SKM-1 (cell line): ENCODE data around the gene DNAJB12.
"Not testable (repeated sequence)": the region's sequence is repeated elsewhere in the genome, so short reads cannot be mapped to it uniquely, and the experiment has no call there.

Source experiments
- DNase-seq: peaks from one replicate; lab custom pipeline; 2025; ENCODE audit not compliant: unreplicated experiment; lab: John Stamatoyannopoulos, UW

DNAJB12 gene

GRCh38 chr10:72316748-72317435, 37.8 kb downstream of the DNAJB12 start:
- DNase-seq = no peak

- DNase-seq = no peak
Measured at GRCh38 chr10:72316386-72316700, 38.4 kb downstream of the DNAJB12 start.

DNA sequence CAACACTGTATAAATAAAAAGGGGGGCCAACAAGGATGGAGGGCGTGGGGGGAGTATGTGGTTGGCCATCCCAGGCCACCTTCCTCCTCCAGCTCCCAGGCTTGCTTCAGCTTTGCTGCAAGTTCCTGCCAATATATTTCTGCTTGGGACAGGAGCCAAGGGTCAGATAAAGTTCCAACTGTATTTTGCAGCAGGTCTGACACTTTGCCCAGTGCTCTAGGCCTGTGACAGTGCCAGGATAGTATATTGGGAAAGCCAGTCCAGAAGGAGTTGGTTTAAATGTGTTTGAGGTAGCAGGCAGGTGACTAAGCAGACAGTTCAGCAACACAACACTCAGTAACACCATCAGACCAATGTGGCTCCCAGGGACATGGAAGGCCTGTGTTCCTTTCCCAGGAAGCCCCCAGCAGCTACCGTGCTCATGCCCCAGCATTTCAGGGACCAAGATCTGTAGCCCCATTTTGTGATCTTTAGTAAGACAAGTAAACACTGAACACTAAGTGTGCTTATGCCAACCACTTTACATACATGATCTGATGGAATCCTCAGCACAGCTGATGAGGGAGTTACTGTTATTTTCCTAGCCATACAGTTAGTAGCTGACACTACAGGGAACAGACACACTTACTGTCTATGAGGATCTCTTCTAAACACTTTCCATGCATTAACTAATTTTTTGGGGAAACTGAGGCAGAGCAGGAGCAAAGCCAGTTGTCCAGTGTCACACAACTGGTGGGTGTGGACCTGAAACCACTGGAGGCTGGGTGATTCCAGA, 38.9 kb downstream of the DNAJB12 start:
- DNase-seq = no peak

- no peak for DNase-seq
Measured at GRCh38 chr10:72315054-72315453, 39.7 kb downstream of the DNAJB12 start.

DNA sequence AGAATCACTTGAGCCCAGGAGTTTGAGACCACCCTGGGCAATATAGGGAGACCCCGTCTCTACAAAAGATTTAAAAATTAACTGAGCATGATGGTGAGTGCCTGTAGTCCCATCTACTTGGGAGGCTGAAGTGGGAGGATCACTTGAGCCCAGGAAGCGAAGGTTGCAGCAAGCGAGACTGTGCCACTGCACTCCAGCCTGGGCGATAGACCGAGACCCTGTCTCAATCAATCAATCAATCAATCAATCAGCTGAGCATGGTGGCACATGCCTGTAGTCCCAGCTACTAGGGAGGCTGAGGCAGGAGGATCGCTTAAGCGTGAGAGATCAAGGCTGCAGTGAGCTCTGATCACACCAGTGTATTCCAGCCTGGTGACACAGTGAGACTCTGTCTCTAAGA, 40.5 kb downstream of the DNAJB12 start:
- DNase-seq = no peak

GRCh38 chr10:72312865-72313391, 41.8 kb downstream of the DNAJB12 start:
- DNase-seq = no peak

GRCh38 chr10:72311667-72312066, 43.1 kb downstream of the DNAJB12 start:
- no peak for DNase-seq

DNA sequence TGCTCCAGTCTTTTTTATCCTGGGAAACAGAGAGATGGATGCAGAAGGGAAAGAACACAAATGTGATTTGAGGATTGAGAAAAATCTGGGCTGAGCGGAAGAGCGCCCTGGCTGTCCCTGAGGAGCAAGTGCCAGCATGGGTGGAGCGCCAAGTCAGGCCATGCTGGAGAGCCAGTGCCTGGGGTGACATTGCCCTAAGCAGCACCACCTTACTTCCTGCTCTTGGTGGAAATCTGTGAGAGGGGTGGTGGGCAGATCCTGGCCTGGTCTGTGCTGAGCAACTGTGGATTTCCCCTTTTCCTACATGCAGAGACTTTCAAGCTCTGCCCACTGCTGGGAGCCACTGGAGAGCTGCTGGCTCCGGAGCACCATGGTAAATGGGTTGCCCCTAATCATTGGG, 44.1 kb downstream of the DNAJB12 start:
- no peak for DNase-seq

DNA sequence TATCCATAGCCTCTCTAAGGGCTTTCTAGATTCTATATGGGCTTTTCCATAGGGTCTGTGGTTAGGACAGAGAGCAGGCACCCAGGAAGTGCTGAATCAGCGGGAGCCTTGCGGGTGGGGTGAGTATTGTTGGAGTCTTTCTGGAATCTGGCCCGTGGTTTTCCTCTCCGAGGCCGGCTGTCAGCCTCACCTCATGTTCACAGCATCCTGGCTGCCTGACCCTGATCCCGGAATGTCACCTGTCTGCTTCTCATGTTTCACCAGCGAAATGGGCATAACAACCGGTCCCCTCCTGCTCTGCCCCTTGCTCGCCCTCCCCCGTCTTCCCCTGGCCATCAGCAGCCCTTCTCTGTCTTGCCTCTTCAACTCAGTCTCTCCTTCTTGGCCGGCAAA, 44.5 kb downstream of the DNAJB12 start:
- no peak for DNase-seq

GRCh38 chr10:72309290-72310240, 45.2 kb downstream of the DNAJB12 start:
- no peak for DNase-seq

GRCh38 chr10:72308320-72308987, 46.3 kb downstream of the DNAJB12 start:
- no peak for DNase-seq

DNA sequence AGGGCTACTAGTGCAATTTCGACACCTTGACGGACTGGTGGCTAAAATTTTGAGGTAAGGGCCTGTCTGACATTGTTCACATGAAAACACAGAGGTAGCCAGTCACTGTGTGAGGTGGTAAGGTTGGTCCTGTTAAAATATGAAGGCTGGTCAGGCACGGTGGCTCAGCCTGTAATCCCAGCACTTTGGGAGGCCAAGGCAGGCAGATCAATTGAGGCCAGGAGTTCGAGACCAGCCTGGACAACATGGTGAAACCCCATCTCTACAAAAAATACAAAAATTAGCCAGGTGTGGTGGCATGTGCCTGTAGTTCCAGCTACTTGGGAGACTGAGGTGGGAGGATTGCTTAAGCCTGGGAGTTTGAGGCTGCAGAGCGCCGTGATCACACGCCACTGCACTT, 47.0 kb downstream of the DNAJB12 start:
- not testable (repeated sequence) for DNase-seq

GRCh38 chr10:72306215-72306760, 48.4 kb downstream of the DNAJB12 start:
- DNase-seq = no peak

DNA sequence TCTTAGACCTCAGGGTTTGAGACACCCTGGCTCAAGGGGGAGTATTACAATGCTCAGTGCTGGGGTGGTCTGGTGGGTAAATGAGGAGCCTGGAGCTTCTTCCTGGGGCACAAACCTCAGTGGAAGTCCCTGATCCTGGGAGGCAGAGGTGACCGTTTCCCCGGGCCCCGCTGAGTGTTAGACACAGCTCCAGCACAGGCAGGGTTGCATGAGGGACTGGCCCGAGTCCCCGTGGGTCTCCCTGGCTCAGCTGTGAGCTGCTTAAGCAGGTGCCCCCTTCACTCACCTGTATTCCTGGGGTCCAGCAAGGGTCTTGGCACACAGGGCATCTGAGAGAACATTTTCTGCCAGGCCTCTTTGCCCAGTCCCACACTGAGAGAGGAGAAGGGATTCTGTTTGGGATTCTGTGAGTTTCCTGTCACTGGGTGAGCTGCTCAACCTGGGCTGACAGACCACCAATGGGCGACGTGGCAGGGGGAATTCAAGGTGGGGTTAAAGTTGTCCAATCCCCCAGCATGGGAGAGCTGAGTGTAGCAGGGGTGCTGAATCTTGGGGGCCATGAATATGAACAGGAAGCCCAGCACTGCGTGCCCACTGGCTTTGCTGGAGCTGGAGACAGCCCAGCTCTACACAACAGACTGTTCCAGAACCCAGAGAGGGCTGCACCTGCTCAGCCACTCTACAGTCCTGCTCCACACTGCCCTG, 51.1 kb downstream of the DNAJB12 start:
- DNase-seq = no peak

DNA sequence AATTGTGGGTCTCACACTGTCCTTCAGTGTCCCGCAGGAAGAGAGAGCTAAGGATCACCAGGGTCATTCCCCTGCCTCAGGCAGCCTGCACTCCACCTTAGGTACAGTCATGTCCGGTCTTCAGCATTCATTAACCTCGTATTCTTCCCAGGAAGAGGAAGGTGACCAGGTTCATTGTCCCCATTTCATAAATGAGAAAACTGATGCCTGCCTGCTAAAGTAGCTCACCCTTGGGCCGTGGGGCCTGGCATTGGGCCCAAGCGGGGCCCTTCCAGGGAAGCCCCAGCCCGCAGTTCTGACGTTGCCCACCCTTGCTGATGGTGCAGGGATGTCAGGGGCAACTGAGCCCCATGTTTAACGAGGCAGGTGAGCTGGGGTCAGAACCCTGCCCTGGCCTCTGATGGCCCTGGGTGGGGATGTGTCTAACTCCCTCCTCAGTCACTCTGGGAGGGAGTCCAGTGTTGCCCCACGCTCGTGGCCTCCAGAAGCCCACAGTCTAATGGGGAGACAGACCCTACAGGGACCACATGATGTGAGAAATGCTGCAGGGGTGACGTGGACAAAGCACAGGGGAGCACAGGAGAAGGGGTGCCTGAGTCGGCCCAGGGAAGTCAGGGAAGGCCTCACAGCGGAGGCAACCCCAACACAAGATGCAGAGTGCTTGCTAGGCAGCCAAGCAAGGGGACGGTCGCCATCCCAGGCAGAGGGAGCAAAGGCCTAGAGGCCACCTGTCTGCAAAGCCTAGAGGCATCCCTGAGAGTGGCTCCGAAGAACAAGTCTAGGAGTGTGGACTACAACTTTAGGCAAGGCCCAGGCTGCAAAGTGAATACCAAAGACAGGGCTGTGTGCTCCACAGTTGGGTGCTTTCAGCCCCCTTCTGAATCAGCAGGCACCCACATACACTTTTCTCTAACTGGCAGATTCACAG, 55.9 kb downstream of the DNAJB12 start:
- DNase-seq = no peak

- DNase-seq = no peak
Measured at GRCh38 chr10:72297805-72298591, 56.7 kb downstream of the DNAJB12 start.

- peak; percentile 46 for DNase-seq
Measured at GRCh38 chr10:72297281-72297804, 57.4 kb downstream of the DNAJB12 start.

DNA sequence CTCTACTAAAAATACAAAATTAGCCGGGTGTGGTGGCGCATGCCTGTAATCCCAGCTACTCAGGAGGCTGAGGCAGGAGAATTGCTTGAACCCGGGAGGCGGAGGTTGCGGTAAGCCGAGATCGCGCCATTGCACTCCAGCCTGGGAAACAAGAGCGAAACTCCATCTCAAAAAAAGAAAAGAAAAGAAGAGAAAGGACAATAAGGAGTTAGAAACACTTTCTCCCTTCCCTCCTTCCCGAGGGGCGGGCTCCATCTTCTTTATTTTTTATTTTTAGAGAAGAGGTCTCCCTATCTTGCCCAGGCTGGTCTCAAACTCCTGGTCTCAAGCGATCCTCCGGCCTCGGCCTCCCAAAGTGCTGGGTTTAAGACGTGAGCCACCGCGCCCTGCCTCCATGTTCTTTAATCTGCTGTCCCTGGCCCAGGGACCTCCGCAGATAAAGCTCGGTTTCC, 57.9 kb downstream of the DNAJB12 start:
- not testable (repeated sequence) for DNase-seq
